WTC11 (cell line): ENCODE measurements around the gene ERBB4. TPM values are rescaled to one million over a fixed set of nuclear protein-coding genes. Genes with fewer than 3 reads are reported as not detected.

Experiments used
- ATAC-seq: fragments of 200-7000 bp; cut with Tn5 transposase; 2 replicates; pipeline ENCODE4 v1.10.0; 2021; ENCODE audit warnings: mild to moderate bottlenecking, moderate library complexity
- CTCF ChIA-PET: fragments of 300-600 bp; sonication (Branson Sonifier 250); formaldehyde crosslinking; loops from one replicate; lab custom pipeline; 2021; ENCODE audit warnings: antibody characterized with exemption; lab: Charles Lee
- POLR2A ChIA-PET: fragments of 350-600 bp; sonication (Branson Sonifier 250); formaldehyde crosslinking; loops from one replicate; lab custom pipeline; 2021; ENCODE audit warnings: antibody characterized with exemption; lab: Charles Lee
- DNase-seq: peaks from one replicate; pipeline ENCODE4 v3.0.0; 2021; ENCODE audit warnings: low spot score
- H3K27ac Mint-ChIP-seq: 2 replicates; pipeline ENCODE4 v1.8.0; 2021; ENCODE audit warnings: mixed read lengths
- H3K27me3 Mint-ChIP-seq: 2 replicates; pipeline ENCODE4 v1.8.0; 2021; ENCODE audit warnings: low read depth, mild to moderate bottlenecking, moderate library complexity, mixed read lengths
- H3K36me3 Mint-ChIP-seq: 2 replicates; pipeline ENCODE4 v1.8.0; 2021; ENCODE audit warnings: mixed read lengths
- H3K4me1 Mint-ChIP-seq: 2 replicates; pipeline ENCODE4 v1.8.0; 2022; ENCODE audit warnings: mixed read lengths
- H3K4me3 Mint-ChIP-seq: 2 replicates; pipeline ENCODE4 v1.8.0; 2021; ENCODE audit warnings: mild to moderate bottlenecking, moderate library complexity, mixed read lengths
- H3K9me3 Mint-ChIP-seq: 2 replicates; pipeline ENCODE4 v1.8.0; 2021; ENCODE audit warnings: mixed read lengths
- AR ChIP-seq: fragments of 250-450 bp; sonication (Bioruptor Pico); IDR thresholded peaks from 2 replicates; pipeline ENCODE4 v1.9.0; 2021; ENCODE audit warnings: mild to moderate bottlenecking
- ATF2 ChIP-seq: sonication (generic); formaldehyde crosslinking; IDR thresholded peaks from 2 replicates; pipeline ENCODE4 v1.8.1; 2022; ENCODE audit warnings: low read depth, missing genetic modification reagents, borderline replicate concordance
- ATF3 ChIP-seq: sonication (generic); formaldehyde crosslinking; conservative IDR thresholded peaks from 2 replicates; pipeline ENCODE4 v1.8.1; 2022; ENCODE audit warnings: mild to moderate bottlenecking, missing genetic modification reagents
- E2F4 ChIP-seq: sonication (generic); formaldehyde crosslinking; IDR thresholded peaks from 2 replicates; pipeline ENCODE4 v1.8.1; 2022; ENCODE audit warnings: low read depth, mild to moderate bottlenecking, moderate library complexity, missing genetic modification reagents, borderline replicate concordance
- FOXJ3 ChIP-seq: sonication (generic); formaldehyde crosslinking; IDR thresholded peaks from 2 replicates; pipeline ENCODE4 v1.9.0; 2021; ENCODE audit warnings: missing genetic modification reagents, mild to moderate bottlenecking, borderline replicate concordance
- FOXP1 ChIP-seq: sonication (generic); formaldehyde crosslinking; IDR thresholded peaks from 2 replicates; pipeline ENCODE4 v1.8.0; 2022; ENCODE audit warnings: missing genetic modification reagents, mild to moderate bottlenecking, moderate library complexity, borderline replicate concordance
- JUN ChIP-seq: sonication (generic); formaldehyde crosslinking; IDR thresholded peaks from 2 replicates; pipeline ENCODE4 v1.8.0; 2023; ENCODE audit warnings: mild to moderate bottlenecking, missing genetic modification reagents
- KAT7 ChIP-seq: sonication (generic); formaldehyde crosslinking; IDR thresholded peaks from 2 replicates; pipeline ENCODE4 v1.8.1; 2023; ENCODE audit warnings: missing genetic modification reagents, mild to moderate bottlenecking, borderline replicate concordance
- MLX ChIP-seq: sonication (generic); formaldehyde crosslinking; IDR thresholded peaks from 2 replicates; pipeline ENCODE4 v1.8.1; 2023; ENCODE audit warnings: mild to moderate bottlenecking, missing genetic modification reagents, moderate library complexity
- NFE2L1 ChIP-seq: sonication (generic); formaldehyde crosslinking; IDR thresholded peaks from 2 replicates; pipeline ENCODE4 v1.8.1; 2023; ENCODE audit warnings: missing genetic modification reagents
- NR2C2 ChIP-seq: sonication (generic); formaldehyde crosslinking; IDR thresholded peaks from 2 replicates; pipeline ENCODE4 v1.8.0; 2022; ENCODE audit warnings: mild to moderate bottlenecking, missing genetic modification reagents
- RELA ChIP-seq: sonication (generic); formaldehyde crosslinking; IDR thresholded peaks from 2 replicates; pipeline ENCODE4 v1.8.1; 2022; ENCODE audit warnings: missing genetic modification reagents, mild to moderate bottlenecking, borderline replicate concordance
- STAT6 ChIP-seq: sonication (generic); formaldehyde crosslinking; conservative IDR thresholded peaks from 2 replicates; pipeline ENCODE4 v1.8.1; 2023; ENCODE audit warnings: mild to moderate bottlenecking, low read depth, missing genetic modification reagents, moderate library complexity
- TCF7 ChIP-seq: sonication (generic); formaldehyde crosslinking; IDR thresholded peaks from 2 replicates; pipeline ENCODE4 v1.8.0; 2022; ENCODE audit warnings: mild to moderate bottlenecking, low read depth, missing genetic modification reagents, moderate library complexity
- TEAD1 ChIP-seq: sonication (generic); formaldehyde crosslinking; IDR thresholded peaks from 2 replicates; pipeline ENCODE4 v1.8.0; 2022; ENCODE audit warnings: mild to moderate bottlenecking, missing genetic modification reagents
- TP53 ChIP-seq: sonication (generic); formaldehyde crosslinking; IDR thresholded peaks from 2 replicates; pipeline ENCODE4 v1.8.1; 2023; ENCODE audit warnings: mild to moderate bottlenecking, missing genetic modification reagents
- USF2 ChIP-seq: sonication (generic); formaldehyde crosslinking; IDR thresholded peaks from 2 replicates; pipeline ENCODE4 v1.8.1; 2023; ENCODE audit warnings: mild to moderate bottlenecking, missing genetic modification reagents, moderate library complexity
- ZNF138 ChIP-seq: sonication (generic); formaldehyde crosslinking; conservative IDR thresholded peaks from 2 replicates; pipeline ENCODE4 v1.8.1; 2022; ENCODE audit warnings: mild to moderate bottlenecking, moderate library complexity, missing genetic modification reagents
- ZNF219 ChIP-seq: sonication (generic); formaldehyde crosslinking; IDR thresholded peaks from 2 replicates; pipeline ENCODE4 v1.8.0; 2023; ENCODE audit warnings: missing genetic modification reagents, mild to moderate bottlenecking, borderline replicate concordance
- ZNF317 ChIP-seq: sonication (generic); formaldehyde crosslinking; IDR thresholded peaks from 2 replicates; pipeline ENCODE4 v1.8.1; 2023; ENCODE audit warnings: low read depth, mild to moderate bottlenecking, moderate library complexity, missing genetic modification reagents, borderline replicate concordance
- ZNF423 ChIP-seq: fragments of 250-450 bp; sonication (Bioruptor Pico); IDR thresholded peaks from 2 replicates; pipeline ENCODE4 v2.1.2; 2022; ENCODE audit warnings: mild to moderate bottlenecking, moderate library complexity
- total RNA-seq: library from RNA; stranded (reverse); gene quantifications from 3 replicates; pipeline ENCODE4 v1.2.3, GENCODE V29; 2021

The ERBB4 gene
- total RNA-seq, 1 experiment from 2014 or later: 1.6 TPM

GRCh38 chr2:211494085-211494484 lies 1044.5 kb downstream of the ERBB4 start:
- peaks cover 15% of the 10 kb centered on the region for H3K4me1 Mint-ChIP-seq
- 0 out of 2 replicates have a peak, but pooled peaks cover 2% of the 10 kb centered on the region for H3K27me3 Mint-ChIP-seq
- ATAC-seq (no peak), DNase-seq (no peak)
- H3K9me3 Mint-ChIP-seq: no peaks in the 10 kb centered on the region
- ChIA-PET POLR2A (interaction anchor here (0.6 kb wide), 1 partner anchor 1375 kb away, joined by 5 read pairs; no protein-coding TSS in a partner anchor), CTCF (no interaction called here)
- no peak for TF ChIP-seq AR (CRISPR knock-in tag)
- TF ChIP-seq FOXP1 (CRISPR knock-in tag): no peak
- TF ChIP-seq TEAD1 (CRISPR knock-in tag): no peak
- TF ChIP-seq ATF2 (CRISPR knock-in tag): no peak
- TF ChIP-seq ZNF219 (CRISPR knock-in tag): no peak
- no peak for TF ChIP-seq USF2
- no peak for TF ChIP-seq TCF7 (CRISPR knock-in tag)
- no peak for TF ChIP-seq ZNF317 (CRISPR knock-in tag)
- no peak for TF ChIP-seq STAT6
- no peak for TF ChIP-seq E2F4 (CRISPR knock-in tag)
- no peak for TF ChIP-seq RELA (CRISPR knock-in tag)
- no peaks in the 10 kb centered on the region for H3K36me3 Mint-ChIP-seq
- H3K4me3 Mint-ChIP-seq: no peak overlapping the region
- no peak overlapping the region for H3K27ac Mint-ChIP-seq

GRCh38 chr2:211487733-211488132 lies 1050.9 kb downstream of the ERBB4 start:
- POLR2A ChIA-PET: no interaction called here
- no peak overlapping the region for H3K4me3 Mint-ChIP-seq
- ATAC-seq: no peak
- no peaks in the 10 kb centered on the region for H3K36me3 Mint-ChIP-seq
- H3K9me3 Mint-ChIP-seq: no peaks in the 10 kb centered on the region
- H3K27ac Mint-ChIP-seq: peak overlapping the region; percentile 2; the same call in 1 of the 2 replicates
- no peaks in the 10 kb centered on the region for H3K27me3 Mint-ChIP-seq
- H3K4me1 Mint-ChIP-seq: peaks cover 12% of the 10 kb centered on the region
- no peak for DNase-seq
- CTCF ChIA-PET: no interaction called here
- TF ChIP-seq NFE2L1 (CRISPR knock-in tag) (no peak), ATF2 (CRISPR knock-in tag) (no peak), ATF3 (CRISPR knock-in tag) (no peak), FOXJ3 (CRISPR knock-in tag) (no peak), MLX (CRISPR knock-in tag) (no peak), ZNF423 (CRISPR knock-in tag) (no peak), TP53 (CRISPR knock-in tag) (no peak), NR2C2 (CRISPR knock-in tag) (no peak), ZNF219 (CRISPR knock-in tag) (no peak), KAT7 (no peak), ZNF138 (CRISPR knock-in tag) (no peak), JUN (no peak)
